Measurements from ENCODE around the gene RPA3.

Gene RPA3

DNA sequence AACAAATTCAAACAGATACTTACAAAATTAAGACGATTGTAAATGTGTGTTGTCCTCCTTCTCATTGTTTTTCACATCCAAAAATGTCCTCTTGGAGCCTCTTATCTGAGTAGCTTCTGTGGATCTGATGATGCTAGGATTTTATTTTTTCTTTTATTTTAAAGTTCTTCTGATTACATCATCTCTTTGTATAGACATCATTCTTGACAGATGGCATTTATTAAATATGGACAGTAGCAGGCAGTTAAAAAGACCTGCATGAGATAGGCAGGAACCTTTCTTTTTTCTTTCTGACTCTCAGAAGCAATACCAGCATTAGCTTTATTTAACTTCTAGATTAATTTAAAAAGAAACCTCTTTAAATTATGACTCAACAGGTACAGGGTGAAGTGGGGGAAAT, at the start of gene RPA3:
Gene RPA3 (minus strand): TSS at position 116 of the 400 bp plus-strand sequence. CDS start 78,189 bp downstream, outside the sequence.
- DNase-seq: no peak

DNA sequence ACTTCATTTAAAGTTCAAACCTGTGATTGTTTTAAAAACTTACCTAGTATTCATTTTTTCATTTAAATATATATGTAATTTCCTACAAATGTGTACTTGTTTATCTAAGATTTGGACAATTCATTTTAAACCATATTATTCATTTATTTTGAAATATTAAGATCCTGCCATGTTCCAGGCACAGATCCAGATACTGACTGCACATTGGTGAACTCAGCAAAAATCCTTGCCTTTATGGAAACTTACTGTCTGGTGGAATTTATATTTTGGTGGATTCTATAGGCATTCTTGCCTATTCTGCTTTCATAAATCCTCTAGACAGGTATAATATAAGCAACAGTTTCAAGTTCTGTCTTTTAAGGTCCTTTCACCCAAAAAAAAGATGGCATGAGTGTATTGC, 48.3 kb upstream of the RPA3 start:
- DNase-seq: no peak

DNA sequence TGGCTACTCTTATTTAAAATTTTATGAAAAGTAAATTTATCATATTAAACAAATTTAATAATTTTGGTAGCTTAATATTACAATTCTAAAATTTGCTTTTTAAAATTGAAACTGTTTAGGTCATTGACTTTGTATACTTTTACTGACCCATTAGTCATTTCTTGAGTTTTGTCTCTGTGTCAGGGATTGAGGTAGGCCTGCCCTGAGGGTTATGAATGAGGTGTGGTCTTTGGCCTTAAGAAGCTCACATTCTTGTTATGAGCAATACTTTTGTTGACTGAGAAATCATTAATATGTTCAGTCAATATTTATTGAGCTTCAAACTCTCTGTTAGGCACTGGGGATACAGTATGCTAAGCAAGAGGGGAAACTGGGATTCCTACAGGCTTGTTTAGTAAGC, 47.0 kb upstream of the RPA3 start:
- DNase-seq: no peak

DNA sequence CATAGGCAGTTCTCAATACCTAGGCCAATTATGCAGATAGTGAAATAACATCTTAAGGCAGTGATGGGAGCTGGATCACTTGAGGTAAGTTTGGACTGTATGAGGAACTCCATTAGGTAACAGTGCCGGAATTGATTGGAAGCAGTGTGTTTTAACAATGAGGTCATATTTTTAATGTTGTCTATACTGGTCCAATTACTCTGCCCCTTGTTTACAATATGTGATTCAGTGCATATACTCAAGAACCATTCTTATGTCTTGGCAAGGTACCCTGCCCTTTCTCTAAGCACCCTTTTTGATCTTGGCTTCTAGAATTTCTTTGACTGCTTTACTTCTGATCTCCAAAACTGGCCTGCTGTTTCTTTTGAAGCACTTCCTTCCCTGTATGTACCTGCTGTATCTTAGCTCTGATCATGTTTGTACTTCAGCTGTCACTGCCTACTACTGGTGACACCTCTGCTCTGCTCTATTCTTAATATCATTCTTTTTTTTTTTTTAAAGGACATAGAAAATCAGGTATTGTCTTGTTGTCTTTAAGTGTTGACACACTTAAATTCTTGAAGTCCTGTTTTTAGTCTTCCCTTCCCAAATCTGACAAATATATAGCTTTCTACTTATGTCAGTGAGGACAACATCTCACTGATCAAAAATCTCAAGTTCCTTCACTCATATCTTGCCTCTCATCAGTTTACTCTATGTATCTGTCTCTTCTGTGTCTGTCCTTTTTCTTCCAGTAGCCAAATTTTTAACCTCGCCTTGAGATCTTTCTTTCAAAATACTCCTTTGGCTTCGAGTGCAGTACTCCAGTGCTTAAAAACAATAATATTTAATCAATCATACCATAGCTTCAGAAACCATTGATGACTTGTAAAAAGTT, 46.4 kb upstream of the RPA3 start:
- DNase-seq: no peak

DNA sequence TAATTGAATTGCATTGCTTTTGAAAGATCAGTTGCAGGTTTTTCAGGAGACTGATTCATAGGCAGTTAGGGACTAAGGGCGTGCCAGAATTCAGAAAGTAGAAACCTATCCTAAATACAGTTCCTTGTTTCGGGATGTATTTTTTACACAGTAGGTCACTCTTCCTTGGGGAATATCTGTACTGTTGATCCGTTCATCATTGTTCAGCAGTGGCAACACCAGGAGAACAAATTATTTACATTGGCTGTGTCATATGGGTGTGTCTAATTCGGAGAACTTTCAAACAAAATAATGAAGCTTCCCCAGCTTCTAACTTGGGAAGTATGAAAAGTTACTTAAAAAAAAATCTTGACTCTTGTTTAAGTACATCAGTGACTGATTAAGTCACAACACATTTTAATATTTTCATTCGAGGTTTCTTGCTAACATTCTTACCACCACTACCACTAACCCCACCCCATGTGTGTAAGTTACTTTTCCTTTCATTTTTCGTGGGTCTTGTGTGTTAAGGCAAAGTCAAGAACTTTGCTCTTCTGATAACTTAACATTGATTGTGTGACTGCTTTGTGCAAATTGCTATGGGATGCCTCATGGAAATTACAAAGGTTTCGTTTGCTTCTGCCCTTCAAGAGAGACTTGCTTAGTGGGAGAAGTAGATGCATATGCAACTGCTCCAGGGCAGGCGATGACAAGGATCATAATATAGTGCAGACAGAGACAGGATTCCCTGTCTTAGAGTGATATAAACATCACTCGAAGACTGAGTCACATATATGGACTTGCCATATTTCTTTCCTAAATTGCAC, 43.8 kb upstream of the RPA3 start:
- DNase-seq: no peak

DNA sequence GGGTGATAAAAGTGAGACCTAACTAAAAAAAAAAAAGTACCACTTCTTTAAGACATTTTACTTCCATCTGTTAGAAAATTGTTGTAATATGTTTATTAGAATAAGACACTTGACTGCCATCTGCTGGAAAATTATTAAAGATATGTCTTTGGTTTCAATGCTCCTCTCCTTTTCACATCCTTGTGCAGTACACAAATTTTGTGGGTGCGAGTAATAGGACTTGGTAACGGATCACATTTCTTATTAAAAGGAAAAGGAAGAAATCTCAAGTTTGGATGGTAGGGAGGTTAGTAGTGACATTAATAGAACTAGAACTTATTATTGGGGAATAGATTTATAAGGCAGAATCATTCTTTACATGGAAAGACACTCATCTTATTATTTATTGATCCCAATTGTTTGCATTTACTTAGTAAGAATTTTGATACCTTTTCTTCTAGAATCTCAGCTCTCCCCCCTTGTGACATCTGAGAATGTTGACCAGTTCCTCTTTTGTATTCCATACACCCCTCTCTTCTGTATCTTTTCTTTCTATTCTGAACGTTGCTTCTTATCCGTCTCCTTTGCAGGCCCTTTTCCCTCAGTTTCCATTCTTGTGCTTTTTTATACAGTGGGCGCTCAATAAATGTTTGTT, 43.0 kb upstream of the RPA3 start:
- no peak for DNase-seq

DNA sequence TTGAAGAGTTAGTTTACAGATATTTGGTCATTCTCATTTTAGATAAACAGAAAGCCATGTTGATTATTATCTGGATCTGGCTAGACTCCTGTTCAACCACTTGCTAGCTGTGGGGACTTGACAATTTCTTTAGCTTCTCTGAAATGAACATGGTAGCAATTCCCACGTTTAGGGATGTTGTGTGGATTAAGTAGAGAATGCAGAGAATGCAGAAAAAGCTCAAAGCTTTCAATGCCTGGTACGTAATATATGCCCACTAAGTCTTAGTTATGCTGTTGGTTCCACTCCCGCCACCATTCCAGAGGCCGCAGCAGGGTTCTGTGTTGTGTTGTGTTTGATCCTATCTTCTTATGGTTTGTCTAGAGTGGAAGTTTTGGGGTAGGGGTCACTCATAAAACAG, 39.2 kb upstream of the RPA3 start:
- DNase-seq: no peak

DNA sequence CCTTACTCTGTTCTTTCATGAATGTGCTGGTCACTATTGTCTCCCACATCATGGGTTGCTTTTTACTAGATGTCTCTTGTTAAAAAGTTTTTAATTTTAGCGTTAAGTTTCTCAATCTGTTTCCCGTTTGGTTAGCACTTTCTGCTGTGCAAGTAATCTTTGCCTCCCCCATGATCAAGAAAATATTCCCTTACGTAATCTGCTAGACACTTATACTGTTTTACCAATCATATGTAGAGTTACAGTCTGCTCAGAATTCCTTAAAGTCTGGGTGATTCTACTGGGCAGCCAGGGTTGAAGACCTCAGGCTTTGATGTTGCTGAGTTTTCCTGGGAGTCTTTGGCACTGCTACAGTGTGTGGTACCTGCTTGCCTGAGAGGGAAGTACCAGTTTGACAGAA, 38.2 kb upstream of the RPA3 start:
- no peak for DNase-seq

DNA sequence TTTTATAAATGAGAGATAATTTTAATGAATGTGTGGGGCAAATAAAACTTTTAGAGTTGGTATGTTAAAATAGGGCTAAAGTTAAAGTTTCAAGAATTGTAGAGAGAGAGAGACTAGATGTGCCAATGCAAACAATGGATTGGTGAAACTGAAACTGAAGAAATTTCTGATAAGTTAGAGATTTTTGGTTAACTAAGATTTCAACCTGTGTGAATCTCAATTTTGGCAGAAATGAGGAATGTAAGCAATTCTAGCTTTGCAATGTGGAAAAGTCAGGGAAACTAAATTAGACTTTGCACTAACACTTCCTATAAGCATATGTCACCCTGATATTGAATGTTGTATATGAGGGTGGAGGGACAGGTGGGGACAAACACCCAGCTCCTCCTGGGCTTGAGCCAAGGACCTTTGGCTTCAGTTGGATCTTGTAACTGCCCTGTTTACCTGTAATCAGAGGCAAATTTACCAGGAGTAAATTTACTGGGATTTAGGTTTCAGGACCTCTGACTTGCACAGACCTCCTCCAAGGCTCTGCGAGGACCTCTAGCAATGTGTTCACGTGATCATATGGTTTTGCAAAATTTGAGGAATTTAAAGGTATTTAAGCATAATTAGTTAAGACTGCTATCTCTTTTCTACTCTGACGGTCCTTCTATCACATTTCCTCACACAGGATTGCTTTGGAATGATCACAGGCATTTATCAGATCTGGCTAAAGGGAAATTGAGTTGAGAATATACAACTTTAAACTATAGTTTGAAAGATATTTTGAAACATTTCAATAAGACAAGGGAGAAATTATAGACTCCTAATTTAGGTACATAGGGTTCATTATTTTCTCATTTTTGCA, 33.1 kb upstream of the RPA3 start:
- no peak for DNase-seq

DNA sequence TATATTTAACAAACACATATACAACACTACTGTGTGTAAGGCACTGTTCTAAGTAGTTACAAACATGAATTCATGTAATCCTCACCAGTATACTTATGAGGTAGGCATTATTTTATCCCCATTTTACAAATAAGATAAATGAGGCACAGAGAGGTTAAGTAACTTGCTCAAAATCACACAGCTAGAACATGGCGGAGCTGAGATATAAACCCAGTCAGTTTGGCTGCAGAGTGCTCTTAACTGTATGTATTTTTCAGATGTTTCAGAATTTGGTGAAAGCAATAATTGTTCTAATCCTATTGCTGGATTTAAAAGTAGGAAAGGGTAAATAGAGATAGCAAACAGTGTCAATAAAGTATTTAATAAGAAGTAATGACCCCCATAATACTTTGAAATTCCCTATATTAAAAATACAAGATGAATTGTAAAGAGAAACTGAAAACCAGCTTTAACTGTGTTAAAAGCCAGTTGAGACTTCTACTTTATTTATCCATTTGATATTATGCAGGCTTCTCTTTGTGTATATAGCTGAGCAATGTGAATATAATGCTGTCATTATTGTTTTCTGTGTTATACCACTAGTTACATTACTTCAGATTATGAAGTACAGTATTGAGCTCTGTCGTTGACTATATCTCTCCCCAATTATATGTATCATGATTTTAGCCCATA, 32.3 kb upstream of the RPA3 start:
- DNase-seq: no peak

DNA sequence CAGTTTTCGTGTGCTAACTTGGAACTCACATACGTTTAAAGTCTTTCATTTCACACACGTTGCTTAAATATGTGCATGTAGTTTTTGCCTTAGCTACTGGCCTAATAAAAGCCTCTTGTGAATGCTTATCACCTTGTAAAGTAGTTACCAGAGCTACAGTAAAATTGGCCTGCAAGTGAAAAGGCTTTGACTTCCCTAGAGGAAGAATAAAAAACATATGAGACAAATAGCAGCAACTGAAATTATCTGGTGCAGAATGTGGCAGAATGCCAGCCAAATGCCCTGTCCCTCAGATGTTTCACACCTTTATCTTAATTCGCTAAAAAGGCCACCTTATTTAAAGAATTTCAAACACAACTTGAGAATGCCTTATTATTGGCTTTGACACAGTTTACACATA, 28.1 kb upstream of the RPA3 start:
- no peak for DNase-seq

DNA sequence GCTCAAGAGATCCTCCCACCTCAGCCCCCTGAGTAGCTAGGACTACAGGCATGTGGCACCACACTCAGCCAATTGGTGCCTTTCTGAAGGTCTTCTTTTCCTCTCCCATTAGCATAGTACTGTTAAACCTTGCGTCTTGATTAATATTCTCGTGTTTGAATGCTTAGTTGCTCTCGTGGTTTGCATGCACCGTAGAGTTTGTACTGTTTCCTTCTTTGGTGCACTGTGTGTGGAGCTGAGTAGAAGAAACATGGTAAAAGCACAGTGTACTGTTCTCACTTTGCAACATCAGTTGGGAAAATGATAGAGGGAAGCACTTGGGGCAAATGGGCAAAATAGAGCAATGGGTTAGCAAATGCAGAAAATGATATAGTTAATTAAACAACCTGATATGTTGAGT, 27.6 kb upstream of the RPA3 start:
- no peak for DNase-seq

DNA sequence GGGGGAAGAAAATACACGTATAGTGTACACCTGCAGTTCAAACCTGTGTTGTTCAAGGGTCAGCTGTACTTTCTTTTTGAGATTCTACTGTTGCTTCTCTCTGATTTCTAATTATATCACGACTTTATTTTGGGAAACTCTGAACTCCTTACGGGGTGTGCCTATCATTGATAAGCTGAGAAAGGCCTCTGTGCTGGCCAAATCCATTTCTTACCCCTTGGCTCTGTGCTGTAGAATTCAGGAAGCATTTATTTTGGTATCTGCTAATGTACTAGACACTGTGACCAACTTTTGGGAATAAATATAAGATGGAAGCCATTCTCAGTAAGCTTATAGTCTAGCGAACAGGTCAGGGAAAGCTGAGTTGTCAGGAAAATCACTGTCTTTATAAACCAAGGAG, 26.9 kb upstream of the RPA3 start:
- DNase-seq: no peak

DNA sequence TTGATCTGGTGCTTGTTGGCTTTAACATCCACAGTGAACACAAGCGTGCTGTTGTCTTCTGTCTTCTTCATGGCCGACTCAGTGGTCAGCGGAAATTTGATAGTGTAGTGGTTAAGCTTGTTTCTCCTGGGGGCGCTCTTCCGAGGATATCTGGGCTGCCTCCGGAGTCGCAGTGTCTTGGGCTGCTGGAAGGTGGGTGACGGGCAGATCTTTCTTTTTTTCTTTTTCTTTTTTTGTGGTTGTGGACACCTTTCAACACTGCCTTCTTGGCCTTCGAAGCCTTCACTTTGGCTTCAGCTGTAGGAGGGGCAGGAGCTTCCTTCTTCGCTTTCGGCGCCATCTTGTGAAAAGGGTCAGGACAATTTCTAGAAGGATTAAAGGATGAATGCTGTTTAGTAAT, 23.8 kb upstream of the RPA3 start:
- no peak for DNase-seq

DNA sequence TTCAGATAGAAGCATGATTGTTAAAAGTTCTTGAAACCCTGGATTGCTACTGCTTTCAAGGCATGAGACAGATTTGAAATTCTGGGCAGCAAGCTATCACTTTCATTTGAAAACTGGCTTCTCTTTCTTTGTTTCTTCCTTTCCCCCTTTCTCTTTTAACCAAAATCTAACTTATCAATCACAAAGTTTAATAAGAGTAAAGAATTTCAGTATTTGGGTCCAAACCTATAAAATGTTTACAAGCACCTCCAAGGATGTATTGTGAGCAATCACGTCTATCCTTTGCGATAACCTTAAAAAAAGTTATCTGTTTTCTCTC, 21.6 kb upstream of the RPA3 start:
- no peak for DNase-seq

DNA sequence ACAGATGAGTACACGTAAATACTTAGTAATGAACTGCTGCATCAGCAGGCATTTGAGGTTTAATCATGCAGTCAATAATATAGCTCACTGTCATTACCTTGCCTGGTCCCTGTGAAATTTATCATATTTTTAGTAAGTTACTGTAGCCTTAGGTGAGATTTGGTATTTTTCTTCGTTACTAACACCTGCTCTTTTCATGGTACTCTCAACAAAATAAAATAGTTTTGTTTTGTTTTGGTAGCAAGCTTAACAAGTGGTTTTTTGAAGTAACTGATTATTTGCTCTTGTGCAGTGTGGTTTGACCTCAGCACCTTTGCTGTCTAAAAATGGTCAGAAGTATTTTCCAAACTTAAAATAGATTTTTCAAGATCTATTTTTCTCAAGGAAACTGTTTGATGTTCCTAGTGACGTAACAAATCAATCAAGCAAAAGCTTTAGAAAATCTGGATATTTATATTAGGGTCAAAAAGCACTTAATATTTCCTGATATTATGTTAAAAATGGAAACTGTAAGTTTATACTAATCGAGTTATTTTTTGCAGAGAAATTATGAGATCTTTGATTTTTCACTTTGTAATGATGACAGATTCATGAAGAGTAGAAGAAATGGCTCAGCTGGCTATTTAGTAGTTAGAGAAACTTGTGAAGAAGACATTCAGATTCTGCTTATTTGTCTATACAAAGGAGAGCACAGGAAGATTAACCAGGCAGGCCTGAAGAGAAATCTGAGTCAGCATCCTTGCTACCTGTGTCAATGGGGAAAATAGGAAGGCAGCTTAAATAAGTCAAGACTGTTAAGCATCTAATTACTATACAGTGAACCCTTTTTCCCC, 21.0 kb upstream of the RPA3 start:
- DNase-seq: no peak

DNA sequence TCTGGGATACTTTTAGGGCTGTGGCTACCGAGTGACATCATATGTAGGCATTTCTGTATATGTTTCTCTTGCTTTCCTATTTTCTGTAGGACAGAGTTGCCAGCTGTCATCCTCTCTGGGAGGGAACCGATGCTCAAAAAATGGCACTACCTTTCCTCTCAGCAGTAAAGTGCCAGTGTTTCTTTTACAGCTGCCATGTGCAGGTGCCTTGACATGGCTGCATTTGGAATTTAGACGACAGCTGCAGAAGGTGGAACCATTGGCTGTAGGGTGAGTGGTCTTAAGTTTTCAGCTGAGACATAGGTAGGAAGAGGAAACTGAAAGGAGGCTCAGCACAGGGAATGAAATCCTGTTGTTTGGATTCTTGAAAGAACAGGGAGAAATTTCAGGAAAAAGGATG, 20.2 kb upstream of the RPA3 start:
- no peak for DNase-seq

DNA sequence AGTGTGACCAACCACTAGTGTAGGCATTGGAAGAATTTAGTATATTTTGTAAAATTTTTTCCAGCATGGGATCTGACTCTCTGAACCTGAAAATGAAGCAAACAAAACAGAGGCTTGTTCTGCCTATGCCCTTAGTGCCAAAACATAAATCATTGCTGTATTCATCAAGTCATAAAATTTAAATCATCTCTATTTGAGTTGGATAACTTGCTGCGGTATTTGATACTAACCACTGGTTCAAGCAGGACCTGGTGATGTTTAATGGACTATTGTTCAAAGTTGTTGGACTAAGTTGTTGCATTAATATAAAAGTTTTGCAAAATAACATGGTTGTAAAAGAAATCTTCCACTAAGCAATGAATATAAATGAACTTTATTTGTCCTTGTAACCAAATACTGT, 19.8 kb upstream of the RPA3 start:
- no peak for DNase-seq

DNA sequence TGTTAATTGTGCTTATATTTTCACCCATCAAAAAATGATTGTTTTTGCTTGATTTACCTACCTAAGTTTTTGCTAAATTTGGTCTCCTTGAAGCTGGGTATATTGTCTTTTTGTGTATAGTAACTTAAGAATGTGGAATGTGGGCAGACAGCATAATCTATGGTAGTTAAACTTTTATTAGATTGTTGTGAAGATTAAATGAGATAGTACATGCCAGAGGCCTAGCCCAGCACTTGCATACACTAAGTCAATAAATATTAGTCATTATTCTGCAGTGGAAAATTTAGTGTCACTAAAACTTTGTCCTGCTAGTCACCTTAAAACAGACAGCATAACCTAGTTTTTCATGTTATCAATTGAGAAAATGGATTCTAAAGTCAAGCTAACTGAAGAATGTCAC, 19.3 kb upstream of the RPA3 start:
- DNase-seq: no peak

DNA sequence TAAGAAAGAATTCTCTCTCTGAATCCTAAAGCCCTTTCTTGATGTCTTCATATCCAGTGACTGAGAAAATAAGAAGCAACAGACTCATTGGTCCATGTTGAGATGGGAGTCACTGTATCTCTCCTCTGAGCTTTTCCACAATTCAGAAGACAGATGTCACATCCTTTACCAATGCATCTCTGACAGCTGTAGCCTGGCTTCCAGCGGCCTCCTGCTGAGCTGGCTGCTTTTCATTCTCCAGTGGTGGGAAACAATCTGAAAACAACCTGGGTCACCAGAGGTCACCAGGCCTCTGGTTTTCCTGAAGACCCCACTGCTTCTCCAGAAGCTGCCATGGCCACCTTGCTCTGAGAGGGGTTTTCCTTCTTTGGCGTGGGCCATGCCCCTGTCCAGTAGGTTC, 18.3 kb upstream of the RPA3 start:
- no peak for DNase-seq

DNA sequence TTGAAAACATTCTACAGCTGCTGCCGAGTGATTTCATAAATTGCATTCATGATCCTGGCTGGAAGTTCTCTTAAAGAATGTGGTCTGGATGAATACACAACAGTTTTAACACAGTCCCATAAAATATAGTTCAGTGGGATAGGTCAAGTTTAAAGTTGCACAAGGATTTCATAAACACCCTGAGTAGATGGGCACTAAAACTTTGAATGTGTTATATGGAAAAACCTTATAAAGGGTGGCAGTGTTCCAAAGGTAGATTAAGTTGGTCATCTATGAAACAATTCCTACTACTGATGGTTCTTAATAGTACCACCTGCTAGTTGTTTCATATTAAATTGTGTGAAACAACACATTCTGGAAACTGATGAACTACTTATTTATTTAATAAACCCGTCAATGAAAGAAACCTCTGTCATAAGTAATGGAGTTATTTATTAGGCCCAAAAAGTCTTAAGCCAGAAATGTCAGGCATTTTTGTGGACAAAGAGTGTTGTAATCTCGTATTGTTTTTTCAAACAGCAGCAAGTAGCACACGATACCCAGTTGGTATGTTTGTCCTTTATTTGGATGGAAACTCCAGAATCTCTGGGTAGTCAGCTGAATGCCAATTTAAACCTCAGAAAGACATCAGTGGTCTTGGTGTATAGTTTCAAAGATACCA, 14.3 kb upstream of the RPA3 start:
- DNase-seq: no peak

All from activated T-cell treated with anti-CD3 and anti-CD28 coated beads, Interleukin-2, amount 50 U/mL, for 1 hour (primary cell).